ENCODE results near the gene ITPR1.
A peak's percentile ranks its signal among the peaks of the same experiment; 100 is the strongest.

ITPR1 gene

DNA sequence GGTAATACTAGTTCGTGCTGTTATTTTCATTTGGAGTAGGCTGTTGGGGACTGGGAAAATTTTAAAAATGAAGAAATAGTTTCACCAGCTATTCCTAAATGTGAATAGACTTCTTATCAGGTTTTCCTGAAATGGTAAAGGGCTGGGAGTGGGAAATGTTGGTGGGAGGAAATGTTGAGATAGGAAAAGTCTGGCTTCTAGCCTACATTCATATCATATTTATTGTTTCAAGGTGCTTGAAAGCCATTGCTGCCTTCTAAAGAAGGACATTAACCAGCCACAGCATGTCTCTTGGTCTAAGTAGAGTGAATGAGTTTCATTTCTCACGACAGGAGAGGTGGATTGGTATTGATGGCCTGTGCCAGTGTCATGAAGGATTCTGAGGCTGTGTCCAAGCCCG lies 288.9 kb downstream of the ITPR1 start:
- DNase-seq (ENCODE audit: low read depth), result no peak

DNA sequence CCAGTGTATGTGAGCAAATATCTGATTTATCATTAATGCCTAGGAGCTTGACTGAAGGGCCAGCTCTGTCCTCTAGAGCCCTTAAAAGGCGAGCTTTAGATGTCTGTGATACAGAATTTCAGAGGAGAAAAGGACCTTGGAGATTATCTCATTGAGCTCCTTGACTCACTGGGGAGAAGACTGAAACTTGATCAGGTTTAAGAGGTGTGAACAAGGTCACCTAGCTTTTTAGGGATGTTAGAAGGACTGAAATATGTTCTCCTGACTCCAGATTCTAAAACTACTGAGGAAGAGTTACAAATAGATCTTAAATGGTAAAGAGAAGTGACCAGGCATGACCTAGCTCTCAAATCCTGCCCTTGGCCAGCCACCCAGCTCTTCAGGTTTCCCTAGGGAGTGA lies 292.4 kb downstream of the ITPR1 start:
- no peak for DNase-seq (ENCODE audit: low read depth)

DNA sequence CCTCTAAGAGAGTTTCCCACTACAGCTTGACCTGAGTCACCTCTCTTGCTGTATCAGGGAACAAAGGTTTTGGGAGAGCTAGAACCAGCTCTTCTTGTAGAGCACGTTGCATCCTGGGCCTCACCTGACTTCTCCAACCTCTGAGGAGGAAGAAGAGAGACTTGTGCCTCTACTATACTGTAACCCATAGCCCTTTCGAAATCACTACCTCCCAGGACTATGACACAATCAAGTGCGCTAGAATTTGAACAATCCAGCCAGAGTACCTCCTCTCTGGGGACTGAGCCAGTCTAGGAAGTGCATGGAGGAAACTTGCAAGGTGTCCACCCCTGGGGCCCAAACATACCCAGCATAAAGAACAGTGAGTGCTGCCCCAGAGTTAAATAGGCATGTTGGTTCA lies 293.3 kb downstream of the ITPR1 start:
- no peak for DNase-seq (ENCODE audit: low read depth)

DNA sequence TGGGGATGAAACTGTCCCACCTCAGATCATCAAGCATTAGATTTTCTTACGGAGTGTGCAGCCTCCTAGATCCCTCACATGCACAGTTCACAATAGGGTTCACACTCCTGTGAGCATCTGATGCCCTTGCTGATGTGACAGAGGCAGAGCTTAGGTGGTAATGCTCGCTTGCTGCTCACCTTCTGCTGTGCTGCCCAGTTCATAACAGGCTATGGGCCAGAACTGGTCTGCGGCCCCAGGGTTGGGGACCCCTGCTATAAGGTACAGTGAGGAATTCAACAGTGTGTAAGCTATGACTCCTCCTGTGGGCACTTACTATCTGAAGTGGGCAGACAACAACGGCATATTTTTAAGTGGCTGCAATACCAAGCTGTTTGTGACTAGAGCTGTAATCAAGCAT lies 298.2 kb downstream of the ITPR1 start:
- DNase-seq (ENCODE audit: low read depth), result no peak

DNA sequence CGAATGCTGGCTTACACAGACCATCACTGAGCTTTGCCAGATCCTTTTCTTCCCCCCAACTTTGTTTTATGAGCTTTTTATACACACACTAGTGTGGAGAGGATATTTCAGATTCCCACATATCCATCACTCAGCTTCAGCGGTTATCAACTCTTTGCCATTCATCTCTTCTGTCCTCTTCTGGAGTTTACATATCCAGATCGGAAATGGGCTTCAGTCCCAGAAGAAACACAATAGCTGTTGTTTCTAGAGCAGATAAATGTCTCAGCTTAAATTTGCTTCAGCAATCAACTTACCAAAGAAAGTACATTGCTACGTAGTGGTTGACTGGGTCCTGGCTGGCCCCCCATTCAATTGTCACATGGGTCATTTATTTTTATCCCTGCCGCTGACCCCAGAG lies 300.2 kb downstream of the ITPR1 start:
- DNase-seq (ENCODE audit: low read depth), result no peak

DNA sequence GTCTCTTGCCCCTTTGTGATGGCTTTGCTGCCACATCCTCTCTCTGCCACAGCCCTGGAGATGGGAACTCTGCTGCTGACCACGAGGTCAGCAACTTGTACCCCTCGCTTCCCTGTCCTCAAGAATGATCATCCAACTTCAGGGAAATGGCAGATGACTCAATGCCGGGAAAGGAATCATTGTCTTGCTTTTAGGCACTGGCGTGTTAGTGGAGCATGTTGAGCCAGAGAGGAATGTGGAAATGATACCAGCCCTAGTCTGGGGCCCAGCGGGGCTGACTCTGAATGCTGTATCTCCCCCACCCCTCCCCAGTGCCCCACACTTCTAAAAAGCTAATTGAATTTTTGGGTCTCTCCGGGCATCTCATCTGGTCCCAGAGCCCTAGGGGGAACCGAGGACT lies 301.2 kb downstream of the ITPR1 start:
- DNase-seq (ENCODE audit: low read depth), result peak; percentile 21

DNA sequence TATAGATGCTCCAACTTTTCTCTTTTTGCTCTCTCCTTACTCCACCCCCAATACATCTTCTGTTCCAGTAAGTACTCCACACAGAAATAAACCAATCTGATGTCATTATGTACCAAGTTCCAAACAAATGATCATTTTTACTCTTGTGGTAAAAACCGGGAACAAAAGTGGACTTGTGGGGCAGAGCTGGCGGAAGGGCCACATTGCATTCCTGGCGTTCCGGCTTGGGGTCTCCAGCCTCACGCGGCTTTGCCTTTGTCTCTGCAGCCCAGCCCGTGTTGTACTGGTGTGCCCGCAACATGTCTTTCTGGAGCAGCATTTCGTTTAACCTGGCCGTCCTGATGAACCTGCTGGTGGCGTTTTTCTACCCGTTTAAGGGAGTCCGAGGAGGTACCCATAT lies 301.6 kb downstream of the ITPR1 start:
- DNase-seq (ENCODE audit: low read depth), result no peak

DNA sequence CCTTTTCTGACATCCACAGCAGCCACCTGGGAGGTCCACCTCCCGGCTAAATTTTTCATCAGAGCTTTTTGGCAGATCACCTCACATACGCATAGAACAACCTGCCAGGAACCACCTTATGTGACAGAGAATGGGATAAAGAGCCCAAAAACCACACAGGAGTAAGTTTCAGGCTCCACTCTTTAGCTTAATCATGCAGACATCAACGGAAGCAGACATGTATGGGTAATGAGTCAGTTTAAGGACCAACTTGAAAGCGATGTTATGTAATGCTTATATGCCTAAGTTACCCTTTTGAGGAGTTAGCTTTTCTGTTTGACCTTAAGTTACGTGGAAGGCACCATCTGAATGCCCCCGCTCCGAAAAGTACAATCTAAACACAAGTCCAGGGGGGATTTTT lies 302.8 kb downstream of the ITPR1 start:
- DNase-seq (ENCODE audit: low read depth), result no peak

DNA sequence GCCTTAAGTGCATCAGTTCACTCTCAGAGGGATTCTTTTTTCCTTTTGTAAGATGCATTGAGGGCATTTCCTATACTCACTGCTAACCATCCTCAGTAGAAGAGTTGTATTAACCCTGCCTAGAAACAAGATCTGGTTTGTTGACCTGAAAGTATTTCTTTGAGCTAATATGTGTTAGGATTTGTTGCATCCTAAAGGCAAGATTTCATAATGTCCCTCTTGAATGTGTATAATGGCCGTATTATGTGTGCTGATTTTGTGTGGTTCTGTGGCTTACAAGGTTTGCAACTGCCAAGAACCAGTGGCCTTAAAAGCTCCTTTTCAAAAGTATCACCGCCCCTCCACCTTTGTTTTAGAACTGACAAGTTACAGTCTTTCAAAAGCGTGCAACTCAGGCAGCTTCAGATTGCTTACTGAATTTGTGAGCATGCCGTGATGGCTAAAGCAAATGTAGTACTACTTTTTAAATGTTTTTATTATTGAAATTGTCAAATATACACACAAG lies 304.1 kb downstream of the ITPR1 start:
- DNase-seq (ENCODE audit: low read depth), result no peak

DNA sequence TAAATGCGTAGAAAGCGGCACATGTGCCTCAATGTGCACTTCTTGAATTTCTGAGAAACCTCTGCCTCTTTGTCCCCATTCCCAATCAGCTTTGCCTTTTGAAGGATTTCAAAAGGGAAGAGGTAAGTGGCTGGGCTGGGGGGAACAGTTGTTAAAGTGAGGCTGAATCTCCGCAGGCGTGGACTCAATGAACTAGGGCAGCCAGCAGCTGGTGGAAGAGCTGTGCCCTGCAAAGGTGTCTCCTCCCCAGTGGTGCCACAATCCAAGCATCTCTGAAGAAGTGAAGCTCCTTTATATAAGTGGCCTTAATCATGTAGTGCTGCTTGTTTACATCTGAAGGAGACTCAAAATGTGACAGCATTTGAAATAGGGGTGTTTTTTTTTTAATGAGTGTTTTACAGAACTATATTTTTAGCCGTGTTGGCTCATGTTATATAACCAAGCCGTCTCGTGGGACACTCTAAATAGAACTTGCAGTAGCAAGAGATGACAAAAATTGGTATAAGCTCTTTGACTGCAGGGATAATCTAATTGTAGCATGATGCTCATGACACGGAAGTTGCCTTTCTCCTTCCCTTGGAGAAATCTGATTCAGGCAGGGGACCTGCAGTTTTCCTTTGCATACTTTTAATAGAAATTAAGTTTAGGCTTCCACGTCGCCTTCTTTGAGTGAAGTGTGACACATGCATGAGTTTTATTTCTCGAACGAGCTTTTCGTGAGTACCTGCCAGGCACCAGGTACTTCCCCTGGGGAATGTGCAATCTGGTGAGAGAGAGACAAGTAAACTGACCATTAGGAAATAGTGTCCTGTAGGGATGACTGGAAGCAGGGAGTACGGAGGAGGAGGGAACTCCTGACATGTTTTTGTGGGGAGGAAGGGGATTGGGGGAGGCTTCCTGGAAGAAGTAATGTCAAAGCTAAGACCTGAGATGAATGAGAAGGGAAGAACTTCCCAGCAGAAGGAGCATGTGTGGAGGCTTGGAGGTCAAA lies 306.4 kb downstream of the ITPR1 start:
- DNase-seq (ENCODE audit: low read depth), result no peak

DNA sequence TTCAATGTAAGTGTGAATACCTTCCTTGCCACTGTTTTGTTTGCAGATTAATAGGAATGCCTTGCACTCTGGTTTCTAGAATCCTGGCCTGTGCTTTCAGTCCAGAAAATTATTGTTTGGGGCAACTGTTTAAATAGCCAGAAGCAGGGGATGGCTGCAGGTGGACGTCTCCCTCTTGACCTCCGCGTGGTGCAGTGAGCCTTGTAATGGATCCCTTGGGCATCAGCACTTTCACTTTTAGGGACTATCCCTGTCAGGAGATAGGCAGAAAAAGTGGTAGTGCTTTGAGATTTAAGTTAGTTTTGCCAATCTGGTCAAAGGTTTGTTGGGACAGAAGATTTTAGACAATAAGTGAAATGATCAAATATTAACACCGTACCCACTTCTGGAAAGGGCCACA lies 307.4 kb downstream of the ITPR1 start:
- DNase-seq (ENCODE audit: low read depth), result no peak

DNA sequence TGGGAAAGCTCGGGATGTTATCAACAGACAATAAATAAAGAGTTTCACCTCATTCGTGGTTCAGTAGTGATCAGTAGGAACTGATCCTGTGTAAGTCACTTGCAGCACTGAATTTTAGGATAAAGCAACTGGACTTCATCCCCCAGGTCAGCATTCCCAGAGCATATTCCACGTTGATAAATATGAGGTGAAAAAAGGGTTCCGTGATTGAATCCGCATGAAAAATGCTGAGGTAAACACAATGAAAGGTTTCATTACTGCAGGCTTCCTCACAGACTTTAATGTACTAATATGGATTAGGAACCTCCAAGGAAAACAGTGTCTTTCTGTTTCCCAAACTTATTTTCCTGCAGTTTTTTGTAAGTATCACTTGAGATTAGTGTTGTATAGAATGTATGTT lies 308.7 kb downstream of the ITPR1 start:
- DNase-seq (ENCODE audit: low read depth), result no peak

DNA sequence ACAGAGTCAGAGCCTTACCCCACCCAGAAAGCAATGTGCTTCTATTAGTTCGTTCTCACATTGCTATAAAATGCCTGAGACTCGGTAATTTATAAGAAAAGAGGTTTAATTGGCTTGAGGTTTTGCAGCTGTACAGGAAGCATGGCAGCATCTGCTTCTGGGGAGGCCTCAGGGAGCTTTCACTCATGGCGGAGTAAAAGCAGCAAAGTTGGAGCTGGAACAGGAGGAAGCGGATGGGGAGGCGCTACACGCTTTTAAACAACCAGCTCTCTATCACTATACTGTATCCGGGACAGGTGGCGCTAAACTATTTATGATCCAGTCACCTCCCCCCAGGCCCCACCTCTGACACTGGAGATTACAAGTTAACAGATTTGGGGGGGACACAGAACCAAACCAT lies 309.8 kb downstream of the ITPR1 start:
- no peak for DNase-seq (ENCODE audit: low read depth)

DNA sequence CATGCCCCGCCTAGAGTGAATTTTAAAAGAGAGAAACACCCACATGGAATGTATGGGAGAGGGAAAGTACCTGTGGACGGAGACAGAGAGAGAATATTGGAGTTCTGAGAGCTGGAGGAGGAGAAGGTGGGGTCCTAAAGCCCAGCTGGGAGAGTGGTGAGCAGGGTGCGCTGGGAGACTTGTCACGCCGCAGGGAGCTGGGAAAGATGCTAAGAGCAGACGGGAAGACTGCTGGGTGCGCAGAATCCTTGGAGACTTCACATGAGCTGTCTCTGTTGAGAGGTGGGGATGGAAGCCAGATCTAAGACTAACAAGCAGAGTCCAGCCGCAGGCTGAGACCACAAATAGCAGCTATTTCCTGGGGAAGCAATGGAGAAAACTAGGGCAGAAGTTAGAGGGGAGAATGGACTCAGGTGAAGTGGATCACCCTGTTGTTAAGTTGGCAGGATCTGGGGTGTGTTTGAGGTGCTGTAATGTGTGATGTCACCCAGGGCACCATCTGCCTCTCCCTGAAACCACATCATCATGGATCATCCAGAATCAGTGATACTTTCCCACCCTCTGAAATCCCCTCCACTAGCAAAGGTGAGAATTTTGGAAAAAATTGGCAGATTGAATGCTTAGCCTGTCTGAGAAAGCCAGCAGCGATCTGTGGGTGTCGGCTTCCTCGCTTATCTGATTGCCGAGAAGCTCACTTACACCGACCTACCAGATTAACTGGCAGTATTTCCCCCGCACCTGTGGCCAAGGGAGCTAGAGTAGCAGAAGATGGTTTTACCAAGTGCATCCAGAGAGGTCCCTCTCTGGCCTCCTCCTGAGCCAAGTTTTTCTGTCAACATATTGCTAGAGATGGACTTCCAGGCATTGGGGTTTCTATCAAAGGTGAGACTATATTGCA lies 311.3 kb downstream of the ITPR1 start:
- no peak for DNase-seq (ENCODE audit: low read depth)

DNA sequence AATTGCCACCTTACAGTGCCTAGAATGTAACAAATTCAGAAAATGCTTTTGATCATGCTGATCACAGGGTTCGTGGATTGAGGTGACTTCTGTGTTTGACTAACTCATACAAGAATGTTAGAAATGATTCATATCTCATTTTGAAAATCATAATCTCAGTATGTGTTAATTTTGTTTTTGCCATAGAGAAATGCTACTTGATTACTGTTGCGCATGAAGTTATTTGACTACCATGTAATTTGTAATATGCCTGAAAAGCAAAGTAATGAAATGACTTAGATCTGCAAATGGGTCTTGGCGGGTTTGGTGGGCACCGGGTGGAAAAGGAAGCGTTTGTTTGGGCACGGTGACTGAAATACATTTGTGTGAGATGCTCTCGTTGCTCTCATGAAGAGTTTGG lies 312.5 kb downstream of the ITPR1 start:
- DNase-seq (ENCODE audit: low read depth), result no peak

DNA sequence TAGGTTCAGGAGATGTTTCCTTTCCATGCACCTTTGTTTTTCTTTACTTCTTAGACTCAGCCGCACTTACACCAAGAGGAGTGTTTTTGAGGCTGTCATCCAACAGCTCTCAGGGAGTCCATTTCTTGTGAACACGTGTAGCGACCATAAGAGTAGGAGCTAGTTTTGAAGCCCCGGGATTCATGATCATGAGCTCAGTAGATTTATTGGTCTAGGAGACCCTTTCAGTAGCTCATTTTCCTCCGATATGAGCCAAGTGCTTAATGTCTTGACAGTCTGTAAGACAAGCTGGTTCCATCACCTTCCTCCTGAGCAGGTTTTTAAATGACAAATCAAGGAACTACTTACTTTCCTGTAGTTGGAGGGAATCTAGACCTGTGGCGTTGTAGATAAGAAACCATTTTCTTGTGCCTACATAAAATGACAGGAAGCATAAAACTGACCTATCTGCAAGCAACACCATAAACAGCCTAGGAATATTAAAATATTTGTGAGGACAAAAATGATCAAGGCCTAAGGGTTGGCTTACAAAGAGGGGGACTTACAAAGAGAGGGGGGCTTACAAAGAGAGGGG lies 313.5 kb downstream of the ITPR1 start:
- no peak for DNase-seq (ENCODE audit: low read depth)

DNA sequence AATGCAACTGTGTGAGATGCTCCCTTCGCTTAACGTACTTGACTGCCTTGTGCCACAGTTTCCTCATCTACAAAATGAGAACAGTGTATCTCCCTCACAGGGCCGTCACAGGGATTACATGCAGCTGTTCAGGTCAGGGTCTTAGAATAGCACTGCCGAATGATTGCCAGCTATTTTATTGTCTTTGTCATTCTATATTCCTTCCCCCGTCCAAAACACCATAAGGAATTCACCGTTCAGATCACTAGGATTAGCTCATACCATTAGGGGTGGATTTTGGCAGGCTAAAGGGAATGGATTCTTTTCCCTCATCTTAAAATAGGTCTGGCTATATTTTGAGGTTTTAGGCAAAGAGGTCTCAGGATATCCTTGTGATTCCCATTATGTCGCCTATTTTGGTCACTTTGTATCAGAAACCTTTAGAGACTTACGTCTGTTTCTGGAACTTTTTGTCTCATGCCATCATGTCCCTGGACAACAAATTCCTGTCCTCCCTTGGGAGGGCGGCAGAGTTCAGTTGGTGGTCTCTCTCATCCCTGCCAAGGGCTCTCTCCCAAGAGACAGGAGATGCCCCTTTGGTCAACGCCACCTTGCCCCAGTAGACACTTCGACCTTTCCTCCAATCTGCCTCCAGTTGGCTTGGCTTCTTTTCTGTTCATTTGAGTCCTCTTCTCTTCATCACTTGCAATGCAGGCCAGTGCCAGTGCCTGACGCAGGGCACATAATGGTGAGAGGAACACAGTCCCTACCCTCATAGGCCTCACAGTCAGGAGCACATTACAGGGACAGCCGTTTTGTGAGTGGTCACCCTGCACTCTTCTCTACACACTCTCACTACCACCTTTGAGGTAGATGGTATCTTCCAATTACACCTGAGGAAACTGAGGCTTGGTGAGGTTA lies 314.5 kb downstream of the ITPR1 start:
- no peak for DNase-seq (ENCODE audit: low read depth)

DNA sequence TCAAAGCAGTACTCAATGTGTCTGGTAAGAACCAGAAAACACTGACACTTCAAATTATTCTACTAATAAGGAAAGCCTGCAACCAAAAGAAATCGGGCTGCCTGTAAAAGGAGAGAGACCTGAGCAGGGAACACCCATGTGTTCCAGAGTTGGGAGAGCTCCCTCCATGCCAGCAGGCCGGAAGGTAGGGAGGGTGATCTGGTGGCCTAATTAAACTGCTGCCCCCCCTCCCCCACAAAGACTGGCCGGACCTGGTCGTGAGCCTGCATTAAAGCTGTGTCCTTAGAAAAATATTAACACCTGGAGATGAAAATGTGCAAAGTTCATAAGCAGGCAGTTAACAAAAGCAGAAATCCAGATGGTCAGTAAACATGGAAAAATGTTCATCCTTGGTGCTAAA lies 315.5 kb downstream of the ITPR1 start:
- no peak for DNase-seq (ENCODE audit: low read depth)

DNA sequence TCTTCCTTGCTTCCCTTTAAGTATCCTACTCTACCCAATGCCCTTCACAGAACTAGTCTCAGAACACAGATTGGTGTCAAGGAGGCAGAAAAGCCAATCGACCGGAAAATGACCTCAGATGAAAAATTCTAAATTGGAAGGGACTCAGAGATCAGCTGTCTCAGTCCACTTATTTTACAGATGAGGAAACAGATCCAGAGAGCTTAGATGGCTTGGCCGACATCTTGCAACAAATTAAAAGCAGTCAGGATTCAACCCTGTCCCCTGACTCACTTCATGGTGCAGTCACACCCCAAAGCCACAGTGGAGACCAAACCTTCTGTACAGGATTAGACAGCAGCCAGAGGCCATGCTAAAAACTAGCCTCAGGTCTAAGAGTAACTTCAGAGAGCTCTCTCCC lies 316.8 kb downstream of the ITPR1 start:
- DNase-seq (ENCODE audit: low read depth), result no peak

DNA sequence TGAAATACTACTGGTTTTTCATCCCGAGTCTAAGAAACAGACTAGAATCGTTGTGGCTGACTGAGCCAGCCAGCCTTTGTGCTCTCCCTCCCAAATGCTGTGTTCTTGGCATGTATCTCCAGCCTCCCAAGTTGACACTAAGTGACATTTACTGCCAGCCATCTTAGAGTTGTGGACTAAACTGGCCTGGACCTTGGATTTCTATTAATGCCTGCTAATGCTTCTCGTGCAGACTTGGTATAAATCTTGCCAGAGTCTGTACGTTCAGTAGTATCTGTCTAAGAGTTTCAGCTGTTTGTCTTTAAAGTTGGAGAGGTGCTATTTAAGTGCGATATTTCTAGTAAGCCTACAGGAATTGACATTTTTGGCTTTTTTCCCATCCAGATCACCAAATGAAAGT lies 319.4 kb downstream of the ITPR1 start:
- DNase-seq (ENCODE audit: low read depth), result no peak

DNA sequence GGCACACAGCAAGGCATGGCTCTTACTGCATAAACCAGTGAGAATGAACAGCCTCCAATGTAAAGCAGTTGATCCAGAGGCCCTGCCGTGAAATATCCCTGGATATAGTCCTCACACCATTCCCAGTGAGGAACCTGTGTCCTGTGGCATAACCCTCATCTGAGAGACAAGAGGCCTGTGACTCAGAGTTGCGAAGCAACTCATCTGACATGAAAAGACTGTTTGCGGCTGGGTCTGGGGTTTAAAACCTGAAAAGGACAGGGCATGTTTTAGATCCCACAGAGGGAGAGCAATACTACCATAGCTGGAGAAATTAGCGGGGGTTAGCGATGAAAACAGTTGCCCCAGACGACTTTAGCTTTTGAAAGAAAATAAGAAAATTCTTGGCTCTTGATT lies 320.8 kb downstream of the ITPR1 start:
- DNase-seq (ENCODE audit: low read depth), result no peak
